Fibroblast of skin of right biceps (primary cell): ENCODE measurements around the gene ZBTB34.

Experiments
- DNase-seq: peaks from one replicate; pipeline ENCODE4 v3.0.0-alpha.2; 2013

Gene ZBTB34

DNA sequence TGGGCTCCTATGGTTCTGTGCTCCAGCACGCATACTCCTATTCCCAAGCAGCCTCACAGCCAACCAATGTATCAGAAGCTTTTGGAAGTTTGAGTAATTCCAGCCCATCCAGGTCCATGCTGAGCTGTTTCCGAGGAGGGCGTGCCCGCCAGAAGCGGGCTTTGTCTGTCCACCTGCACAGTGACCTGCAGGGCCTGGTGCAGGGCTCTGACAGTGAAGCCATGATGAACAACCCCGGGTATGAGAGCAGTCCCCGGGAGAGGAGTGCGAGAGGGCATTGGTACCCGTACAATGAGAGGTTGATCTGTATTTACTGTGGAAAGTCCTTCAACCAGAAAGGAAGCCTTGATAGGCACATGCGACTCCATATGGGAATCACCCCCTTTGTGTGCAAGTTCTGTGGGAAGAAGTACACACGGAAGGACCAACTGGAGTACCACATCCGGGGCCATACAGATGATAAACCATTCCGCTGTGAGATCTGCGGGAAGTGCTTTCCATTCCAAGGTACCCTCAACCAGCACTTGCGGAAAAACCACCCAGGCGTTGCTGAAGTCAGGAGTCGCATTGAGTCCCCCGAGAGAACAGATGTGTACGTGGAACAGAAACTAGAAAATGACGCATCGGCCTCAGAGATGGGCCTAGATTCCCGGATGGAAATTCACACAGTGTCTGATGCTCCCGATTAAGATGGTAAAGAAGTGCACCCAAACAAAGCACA, 19.9 kb downstream of the ZBTB34 start:
- no peak for DNase-seq

- DNase-seq = no peak
Observed at GRCh38 chr9:126880947-126881332, 20.5 kb downstream of the ZBTB34 start.

DNA sequence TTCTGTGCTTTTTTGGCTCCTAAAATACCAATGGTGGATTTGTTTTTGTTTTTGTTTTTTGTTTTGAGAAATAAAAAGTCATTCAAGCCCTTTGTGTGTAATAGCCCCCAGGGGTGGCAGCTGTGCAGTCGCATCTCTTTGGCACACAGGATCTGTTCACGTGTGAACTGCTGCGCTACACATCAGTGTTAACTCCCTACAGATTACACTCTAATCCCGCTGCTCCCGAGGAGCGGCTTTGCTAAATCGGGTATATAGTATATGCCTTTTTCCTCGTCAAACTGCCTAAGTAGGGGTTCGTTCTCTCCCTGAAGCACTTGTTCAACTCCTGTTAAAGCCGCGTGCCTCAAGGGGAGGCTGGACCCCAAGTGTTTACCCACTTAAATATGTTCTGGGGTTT, 22.3 kb downstream of the ZBTB34 start:
- no peak for DNase-seq

DNA sequence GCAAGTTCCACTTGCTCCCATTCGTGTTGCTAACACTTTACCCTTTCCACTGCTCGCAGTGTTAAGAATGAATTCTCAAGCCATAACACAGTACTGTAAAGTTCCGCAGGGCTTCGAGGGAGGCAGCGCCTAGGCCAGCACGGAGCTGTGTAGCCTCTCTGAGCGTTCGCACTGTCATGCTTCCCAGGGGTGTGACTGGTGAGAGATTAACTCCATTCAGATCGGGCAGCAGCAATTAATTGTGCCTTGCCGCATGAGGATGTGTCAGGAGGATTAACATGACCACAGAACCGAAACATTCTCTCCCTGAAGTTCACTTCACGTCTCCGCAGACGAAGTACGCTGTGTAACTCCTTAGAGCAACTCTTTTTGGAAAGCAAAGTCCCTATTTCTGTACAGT, 23.2 kb downstream of the ZBTB34 start:
- DNase-seq = no peak

DNA sequence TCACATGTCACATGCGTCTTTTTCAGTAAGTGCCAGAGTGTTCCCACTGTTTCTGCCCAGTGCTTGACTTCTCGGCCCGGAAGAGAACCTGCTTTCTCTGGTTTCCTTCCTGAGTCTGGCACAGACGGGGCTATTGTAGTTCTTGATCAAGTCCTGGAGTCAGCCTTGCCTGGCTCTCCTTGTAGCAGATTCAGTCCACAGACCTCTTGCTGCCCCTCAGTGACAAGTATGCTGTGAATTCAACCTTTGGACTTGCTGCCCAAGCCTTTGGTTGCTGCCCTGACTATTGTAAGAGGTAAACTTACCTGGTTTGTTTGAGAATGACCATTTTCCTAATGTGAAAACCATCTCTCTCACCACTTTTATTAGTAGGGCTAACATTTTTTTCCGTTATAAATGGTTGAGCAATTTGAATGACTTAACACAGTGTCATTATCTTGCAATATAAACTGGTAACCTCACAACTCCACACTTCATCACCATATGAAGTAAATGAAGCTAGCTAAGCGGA, 24.7 kb downstream of the ZBTB34 start:
- DNase-seq = no peak

DNA sequence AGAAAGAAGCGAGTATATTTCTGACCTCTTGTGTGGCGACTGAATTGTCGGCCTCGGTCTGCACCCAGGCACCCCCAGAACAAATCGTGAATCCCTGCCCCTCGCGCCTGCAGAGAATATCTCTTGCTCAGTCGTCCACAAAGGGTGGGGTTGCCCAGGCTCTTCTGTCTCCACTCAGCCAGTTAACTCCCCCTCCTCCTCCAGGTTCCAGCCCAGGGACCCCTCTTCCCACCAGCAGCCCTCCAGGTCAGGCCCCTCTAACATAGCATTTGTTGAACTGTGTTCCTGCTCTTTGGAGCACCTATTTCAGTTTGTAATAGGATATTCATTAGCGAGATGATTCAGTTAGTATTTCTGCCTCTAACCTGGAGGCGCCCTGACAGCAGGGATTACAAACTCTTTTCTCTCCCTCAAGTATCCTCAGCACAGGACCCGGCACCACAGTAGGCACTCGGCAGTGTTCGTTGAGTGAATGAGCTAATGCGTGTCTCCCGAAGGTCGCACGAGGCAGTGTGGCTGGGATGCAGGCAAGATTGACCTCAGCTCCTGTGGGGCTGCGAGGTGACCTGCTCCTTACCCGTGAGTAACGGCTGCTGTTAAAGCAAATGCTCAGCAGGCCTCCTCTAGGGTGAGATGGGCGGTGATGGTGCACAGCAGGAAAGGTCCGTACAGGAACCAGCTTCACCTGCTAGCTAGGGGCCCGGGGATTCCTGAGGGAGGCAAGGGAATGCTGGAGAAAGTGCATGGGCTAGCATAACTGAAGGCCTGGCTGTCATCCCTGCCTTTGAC, 25.8 kb downstream of the ZBTB34 start:
- DNase-seq = no peak

DNA sequence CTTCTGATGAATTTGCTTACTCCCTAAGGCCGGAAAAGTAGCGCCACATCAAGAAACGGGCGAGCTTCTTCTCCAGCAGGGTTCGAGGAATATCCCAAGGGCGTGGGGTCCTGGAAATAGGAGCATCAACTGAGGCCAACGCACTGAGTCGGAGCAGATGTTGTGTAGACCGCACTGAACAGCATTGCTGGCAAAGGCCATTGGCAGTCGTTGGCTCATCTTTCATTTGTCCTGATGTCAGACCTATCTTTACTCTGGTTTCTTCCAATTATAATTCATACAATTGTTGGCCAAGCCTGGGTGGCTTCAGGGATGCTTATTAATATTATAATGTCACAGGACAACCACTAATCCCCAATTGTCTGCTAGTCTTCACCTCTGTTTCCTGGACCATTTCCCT, 26.5 kb downstream of the ZBTB34 start:
- no peak for DNase-seq

DNA sequence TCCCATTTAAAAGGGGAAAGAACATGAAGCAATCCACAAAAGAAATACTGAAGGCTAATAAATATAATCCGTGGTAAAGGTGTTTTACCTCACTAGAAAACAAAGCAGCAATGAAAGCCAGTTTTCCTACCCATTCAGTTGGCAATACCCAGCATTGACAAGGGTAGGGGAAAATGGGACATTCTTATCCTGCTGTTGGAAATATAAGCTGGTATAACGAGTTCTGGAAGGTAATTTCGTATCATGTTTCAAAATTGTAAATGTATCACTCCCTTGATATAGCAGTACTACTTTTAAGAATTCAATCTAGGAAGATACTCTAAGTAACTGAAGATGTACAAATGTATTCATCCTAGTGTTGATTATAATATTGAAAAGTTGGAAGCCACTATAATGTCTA, 31.2 kb downstream of the ZBTB34 start:
- DNase-seq = no peak

GRCh38 chr9:126893079-126893478, 32.6 kb downstream of the ZBTB34 start:
- DNase-seq = no peak

- no peak for DNase-seq
Observed at GRCh38 chr9:126894052-126894603, 33.7 kb downstream of the ZBTB34 start.

- no peak for DNase-seq
Observed at GRCh38 chr9:126902210-126902609, 41.8 kb downstream of the ZBTB34 start.

GRCh38 chr9:126904586-126904985, 44.1 kb downstream of the ZBTB34 start:
- no peak for DNase-seq

DNA sequence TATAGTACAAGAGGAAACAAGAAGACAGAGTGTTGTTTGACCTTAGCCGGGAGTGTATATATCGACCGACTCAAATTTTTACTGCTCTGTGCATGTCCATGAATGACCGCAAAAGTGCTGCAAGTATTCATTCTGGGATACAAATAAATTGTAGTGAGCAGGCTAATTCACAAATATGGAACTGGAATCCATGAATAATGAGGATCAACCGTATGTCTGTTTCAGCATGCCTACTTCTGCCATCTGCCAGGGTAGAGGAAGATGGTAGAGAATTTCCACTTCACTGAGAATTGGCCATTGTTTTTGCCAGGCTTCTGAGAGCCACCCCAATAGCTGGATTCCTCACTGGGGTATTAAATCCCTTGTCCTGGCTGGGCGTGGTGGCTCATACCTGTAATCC, 45.7 kb downstream of the ZBTB34 start:
- DNase-seq = no peak

DNA sequence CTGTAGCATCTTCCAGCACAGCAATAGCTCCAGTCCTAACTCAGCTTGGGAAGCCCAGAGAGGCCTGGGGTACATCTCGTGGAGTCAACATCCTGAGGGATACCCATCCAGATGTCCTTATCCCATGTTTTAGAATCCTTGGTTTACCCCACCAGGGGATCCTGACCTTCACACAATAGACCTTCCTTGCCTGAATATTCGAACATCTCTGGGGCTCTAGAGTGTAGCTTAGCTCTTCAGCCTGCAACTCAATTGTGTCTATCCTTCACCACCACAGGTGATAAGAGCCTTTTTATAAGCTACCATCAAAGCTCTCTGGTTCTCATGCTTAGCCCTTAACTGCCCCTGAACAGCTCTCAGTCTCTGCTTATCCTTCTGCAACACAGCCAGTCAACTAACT, 46.6 kb downstream of the ZBTB34 start:
- DNase-seq = no peak

GRCh38 chr9:126914458-126915280, 54.2 kb downstream of the ZBTB34 start, which contains the start of gene RALGPS1:
Gene RALGPS1 (plus strand): TSS chr9:126914782. CDS start chr9:126962290, 47,508 bp downstream.
- peak; percentile 92 for DNase-seq

GRCh38 chr9:126915281-126915816, 54.9 kb downstream of the ZBTB34 start:
- DNase-seq = no peak

GRCh38 chr9:126915846-126916543, 55.6 kb downstream of the ZBTB34 start:
- no peak for DNase-seq

DNA sequence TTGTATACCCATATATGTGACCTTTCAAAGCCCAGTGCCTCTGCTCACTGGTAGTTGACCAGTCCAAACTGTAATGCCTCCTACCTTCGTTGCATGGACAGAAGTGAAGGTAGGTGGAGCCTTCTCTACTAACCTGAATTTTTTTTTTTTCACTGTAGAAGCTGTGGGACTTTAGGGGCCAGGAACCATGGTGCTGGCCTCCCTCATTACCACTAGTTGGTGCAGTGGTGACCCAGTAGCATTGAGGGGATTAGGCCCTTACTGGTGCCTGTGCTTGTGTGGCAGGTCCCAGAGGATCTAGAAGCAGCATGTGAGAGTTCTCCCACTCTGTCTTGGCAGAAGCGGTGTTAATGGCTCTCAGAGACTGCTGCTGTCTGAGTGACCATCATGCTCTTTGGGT, 56.5 kb downstream of the ZBTB34 start:
- no peak for DNase-seq

- no peak for DNase-seq
Observed at GRCh38 chr9:126919193-126919592, 58.8 kb downstream of the ZBTB34 start.

- DNase-seq = no peak
Observed at GRCh38 chr9:126925876-126926275, 65.4 kb downstream of the ZBTB34 start.

DNA sequence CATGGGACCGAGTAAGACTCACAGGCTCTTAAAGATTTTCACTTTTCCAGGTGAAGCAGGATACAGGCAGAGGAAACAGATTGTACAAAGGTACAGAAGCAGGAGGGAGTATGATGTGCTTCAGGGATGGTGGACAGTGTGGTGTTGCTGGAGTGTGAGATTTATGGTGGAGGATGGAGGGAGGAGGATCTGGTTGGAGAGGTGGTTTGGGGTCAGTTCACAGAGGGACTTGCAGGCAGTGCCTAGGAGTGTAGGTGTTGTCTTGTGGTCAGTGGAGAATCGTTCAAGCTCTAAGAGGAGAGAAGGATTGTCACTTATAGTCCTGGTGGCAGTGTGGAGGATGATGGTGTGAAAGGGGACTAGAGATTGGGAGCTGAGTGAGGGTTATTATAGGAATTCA, 65.9 kb downstream of the ZBTB34 start:
- DNase-seq = no peak

- no peak for DNase-seq
Observed at GRCh38 chr9:126927419-126927818, 67.0 kb downstream of the ZBTB34 start.
